SK-N-DZ (cell line): ENCODE measurements around the gene LETM1.

ENCODE experiments used
- DNase-seq: peaks from one replicate; pipeline ENCODE4 v3.0.0-alpha.2; 2015; ENCODE audit warnings: low spot score

LETM1 gene

GRCh38 chr4:1795299-1796195 lies 60.4 kb downstream of the LETM1 start:
- no peak for DNase-seq

DNA sequence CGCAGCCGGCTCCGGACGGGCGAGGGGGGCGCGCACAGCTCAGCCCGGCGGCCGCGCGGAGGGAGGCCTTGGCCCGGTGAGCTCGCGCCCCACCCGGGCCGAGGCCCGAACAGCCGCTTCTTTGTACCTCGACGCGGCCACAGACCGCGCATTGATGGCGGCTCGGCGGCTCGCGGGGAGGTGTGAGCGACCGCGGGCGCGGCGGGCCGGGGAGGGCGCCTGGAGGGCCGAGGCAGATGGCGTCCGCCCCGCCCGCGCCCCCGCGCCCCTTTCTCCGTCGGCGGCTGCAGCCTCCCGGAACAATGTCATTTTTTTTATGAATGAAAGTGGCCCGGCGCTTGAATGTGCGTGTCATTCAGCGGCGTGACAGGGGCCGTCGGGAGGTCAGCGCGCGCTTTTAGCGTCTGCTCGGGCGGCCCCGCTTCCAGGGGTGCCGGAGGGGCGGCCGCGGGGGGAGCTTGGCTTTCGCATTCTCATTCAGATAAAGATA lies 61.1 kb downstream of the LETM1 start:
- DNase-seq = no peak

GRCh38 chr4:1793940-1794808 lies 61.8 kb downstream of the LETM1 start:
- no peak for DNase-seq

DNA sequence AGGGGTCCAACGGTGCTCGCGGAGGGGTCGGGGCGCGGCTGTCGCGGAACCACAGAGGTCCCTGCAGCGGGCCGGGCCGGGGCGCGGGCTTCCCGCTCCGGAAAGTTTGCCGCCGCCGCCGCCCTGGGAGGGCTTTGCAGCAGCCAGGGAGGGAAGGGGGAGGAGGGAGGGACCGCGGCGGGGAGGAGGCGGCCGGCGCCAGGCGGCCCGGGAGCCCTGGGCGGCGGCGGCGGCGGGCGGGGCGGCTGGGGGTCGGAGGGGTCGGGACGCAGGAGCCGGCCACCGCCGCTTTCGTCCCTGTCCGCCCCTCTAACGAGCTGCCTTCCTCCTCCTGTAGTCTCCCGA lies 62.5 kb downstream of the LETM1 start:
- DNase-seq = no peak

DNA sequence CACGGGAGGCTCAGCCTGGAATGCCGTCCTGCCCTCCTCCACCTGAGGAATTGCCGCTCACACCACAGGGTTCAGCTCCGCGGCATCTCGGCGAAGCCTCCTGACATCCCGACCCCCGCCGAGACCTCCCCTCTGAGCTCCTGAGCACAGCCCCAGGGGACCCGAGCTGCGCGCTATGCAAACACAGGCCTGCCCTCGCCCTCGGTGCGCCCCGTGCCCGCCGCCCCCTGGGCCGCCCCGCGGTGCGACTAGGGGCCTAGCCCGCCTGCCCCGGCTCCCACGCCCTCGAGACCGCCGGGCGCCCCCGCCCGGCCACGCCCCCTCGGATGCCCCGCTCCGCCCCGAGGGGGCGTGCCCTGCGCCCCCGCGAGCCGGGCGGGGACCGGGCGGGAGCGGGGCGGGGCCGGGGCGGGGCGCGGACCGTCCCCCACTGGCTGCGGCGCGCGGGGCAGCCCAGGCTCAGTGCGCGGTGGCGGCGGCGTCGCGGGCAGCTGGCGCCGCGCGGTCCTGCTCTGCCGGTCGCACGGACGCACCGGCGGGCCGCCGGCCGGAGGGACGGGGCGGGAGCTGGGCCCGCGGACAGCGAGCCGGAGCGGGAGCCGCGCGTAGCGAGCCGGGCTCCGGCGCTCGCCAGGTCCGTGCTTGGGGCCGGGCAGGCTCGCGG lies 63.0 kb downstream of the LETM1 start, which contains the start of gene FGFR3:
Gene FGFR3, plus strand, starts transcription at position 462 of the 664 bp plus-strand sequence. CDS start 642 bp downstream, outside the sequence.
- peak; percentile 34 for DNase-seq

- no peak for DNase-seq
Measured at GRCh38 chr4:1792158-1792831, 63.7 kb downstream of the LETM1 start.

GRCh38 chr4:1790005-1790404 lies 66.0 kb downstream of the LETM1 start:
- DNase-seq = no peak

DNA sequence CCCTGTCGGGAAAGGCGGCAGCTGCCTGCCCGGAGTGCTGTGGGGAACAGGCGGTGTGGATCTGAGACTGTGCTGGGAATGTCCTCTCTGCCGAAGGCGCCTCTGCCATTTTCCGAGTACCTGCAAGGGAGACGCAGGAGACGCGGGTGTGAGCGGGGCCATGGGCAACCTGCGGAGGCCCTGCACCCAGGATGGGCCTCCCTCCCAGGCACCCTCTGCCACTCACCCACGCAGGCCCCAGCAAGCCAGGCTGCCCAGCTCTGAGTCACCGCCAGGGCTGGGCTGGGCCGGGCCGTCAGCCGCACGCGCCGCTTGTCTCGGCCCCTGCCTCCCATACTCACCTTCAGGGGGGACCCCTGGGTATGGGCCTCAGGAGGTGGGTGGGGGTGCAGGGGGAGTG lies 66.4 kb downstream of the LETM1 start:
- DNase-seq = no peak

- no peak for DNase-seq
Measured at GRCh38 chr4:1788254-1788973, 67.5 kb downstream of the LETM1 start.

- no peak for DNase-seq
Measured at GRCh38 chr4:1787411-1788077, 68.4 kb downstream of the LETM1 start.

DNA sequence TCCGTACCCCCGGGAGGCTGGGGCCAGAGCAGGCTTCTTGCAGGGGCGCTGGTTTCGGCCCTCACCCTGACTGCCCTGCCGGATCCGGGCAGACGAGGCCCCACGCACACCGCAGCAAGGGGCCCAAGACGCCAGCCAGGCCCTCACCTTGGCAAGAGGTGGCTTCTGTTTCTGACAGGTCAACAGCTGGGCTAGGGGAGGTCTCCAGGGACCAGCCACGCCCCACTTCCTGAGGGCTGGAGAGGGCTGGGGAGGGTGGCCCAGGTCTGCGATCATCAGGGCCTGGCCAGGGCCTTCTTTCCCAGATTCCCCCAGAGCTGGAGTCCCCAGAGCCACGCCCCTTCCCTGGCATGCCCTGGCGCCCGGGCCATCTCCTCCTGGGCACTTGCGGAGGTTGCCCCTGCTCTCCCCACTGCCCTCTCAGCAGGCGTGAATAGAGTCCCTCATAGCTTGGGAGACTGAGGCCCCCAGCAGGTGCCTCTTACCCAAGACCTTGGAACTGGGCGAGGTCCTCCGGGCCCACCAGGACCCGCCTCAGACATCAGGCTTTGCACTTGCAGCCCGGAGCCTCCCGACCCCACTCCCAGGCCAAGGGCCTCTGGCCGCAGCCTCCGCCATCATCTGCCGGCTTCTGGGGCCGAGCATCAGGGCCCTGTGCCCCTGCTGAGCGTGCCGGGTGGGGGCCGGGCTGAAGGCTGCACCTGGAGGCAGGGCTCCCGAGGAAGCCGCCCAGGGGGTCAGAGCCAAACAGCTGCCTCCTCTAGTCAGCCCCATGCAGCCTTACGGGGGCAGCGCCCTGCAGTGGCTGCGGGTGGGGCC lies 69.2 kb downstream of the LETM1 start:
- DNase-seq = no peak

DNA sequence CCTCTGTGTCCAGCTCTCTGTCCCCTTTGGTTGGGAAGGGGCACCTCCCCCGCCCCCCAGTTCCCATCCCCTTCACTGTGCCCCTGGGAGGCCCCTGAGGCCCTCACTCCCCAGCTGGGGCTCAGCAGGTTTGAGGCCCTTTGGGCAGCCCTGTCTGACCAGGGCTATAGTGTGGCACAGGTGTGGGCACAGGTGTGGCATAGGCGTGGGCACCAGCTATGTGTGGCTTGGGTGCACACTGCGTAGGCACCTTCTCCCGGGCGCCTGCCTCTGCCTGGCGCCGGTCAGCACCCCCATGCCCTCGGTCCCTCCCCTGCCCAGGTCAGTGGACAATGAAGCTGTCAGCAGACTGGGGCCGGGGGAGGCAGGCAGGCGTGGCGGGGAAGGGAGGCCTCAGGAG lies 70.4 kb downstream of the LETM1 start:
- DNase-seq = no peak

DNA sequence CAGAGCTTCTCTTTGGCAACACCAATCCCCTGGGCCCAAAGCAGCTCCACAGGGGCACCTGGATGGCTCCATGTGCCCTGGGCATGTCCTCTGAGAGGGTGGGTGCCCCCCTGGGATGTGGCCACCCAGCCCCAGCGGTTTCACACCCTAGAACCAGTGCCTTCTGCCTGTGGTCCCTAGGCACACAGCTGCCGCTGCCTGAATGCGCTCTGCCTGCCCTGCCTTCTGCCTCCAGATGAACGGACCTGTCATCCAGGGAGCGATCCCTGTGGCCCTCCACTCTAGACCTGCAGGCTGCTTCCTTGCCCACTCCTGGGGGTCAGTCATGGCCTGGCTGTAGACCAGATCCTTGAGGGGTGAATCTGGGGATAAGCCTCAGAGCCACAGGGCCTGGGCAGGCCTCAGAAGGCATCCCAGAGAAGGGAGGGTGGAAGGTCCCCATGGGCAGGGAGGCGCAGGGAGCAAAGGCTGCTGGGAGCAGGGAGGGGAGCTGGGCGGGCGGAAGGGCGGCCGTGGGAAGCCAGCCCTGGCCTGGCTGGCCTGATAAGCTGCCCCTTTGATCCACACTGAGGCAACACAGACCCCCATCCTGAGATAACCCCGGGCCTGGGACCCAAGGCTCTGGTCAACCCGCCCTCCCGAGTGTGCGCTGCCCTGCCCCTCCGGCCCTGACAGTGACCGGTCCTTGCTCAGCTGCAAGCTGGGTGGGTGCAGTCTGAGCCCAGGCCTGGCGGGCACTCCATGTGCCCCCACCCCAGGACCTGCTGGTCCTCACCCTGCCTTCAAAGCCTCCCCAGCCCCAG lies 71.0 kb downstream of the LETM1 start:
- DNase-seq = peak; percentile 48

DNA sequence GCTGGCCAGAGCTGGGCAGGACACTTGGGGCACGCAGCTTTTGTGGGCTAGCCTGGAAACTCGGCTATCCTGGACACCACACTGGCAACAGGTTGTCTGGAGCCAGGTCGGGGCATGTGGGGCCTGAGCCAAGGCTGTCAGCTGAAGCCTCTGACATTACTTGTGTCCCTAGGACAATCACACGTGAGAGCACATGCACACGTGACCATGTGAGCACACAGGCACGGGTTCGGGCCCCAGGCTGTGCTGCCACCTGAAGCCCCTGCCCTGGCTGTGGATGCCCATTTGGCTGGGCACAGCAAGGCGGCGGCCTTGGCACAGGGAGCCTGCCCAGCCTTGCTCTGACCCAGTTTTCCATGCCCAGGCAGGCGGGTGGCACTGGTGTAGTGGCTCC lies 71.6 kb downstream of the LETM1 start:
- no peak for DNase-seq

DNA sequence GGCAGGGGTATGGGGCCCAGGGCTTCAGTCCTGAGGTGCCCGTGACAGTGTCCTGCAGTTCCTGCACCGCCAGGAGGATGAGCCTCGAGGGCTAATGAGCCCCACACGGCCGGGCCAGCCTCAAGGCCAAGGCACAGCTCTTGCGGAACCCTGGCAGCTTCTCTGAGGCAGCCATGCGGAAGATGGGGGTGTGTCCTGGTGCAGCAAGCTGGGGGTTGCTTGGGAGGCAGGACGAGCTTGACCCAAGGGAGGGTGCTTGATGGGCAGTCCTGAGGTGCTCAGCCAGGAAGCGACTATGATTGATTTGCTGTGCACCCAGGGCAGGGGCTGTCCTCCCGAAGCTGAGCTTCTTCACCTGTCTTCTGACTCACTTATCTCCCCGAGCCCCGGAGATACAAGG lies 72.0 kb downstream of the LETM1 start:
- no peak for DNase-seq

- DNase-seq = no peak
Measured at GRCh38 chr4:1783015-1783414, 72.9 kb downstream of the LETM1 start.

- DNase-seq = no peak
Measured at GRCh38 chr4:1780435-1780834, 75.5 kb downstream of the LETM1 start.
